Activated CD8-positive, alpha-beta memory T cell treated with anti-CD3 and anti-CD28 coated beads, Interleukin-2, amount 50 U/mL, for 48 hours (primary cell): ENCODE data around the gene LSAMP.

Experiments used
- DNase-seq: peaks from one replicate; pipeline ENCODE4 v3.0.0-alpha.2; 2020

LSAMP gene

GRCh38 chr3:115999613-116000012 is 445.7 kb downstream of the LSAMP start:
- DNase-seq = no peak

- no peak for DNase-seq
These were observed 446.2 kb downstream of the LSAMP start for GRCh38 chr3:115999001-115999585.

GRCh38 chr3:115996420-115997108 is 448.7 kb downstream of the LSAMP start:
- no peak for DNase-seq

GRCh38 chr3:115990669-115991068 is 454.6 kb downstream of the LSAMP start:
- DNase-seq = no peak

GRCh38 chr3:115989684-115990421 is 455.4 kb downstream of the LSAMP start:
- no peak for DNase-seq

- DNase-seq = no peak
These were observed 458.6 kb downstream of the LSAMP start for GRCh38 chr3:115986555-115987207.

- no peak for DNase-seq
These were observed 462.7 kb downstream of the LSAMP start for GRCh38 chr3:115982629-115983028.

- no peak for DNase-seq
These were observed 463.2 kb downstream of the LSAMP start for GRCh38 chr3:115982108-115982507.

- DNase-seq = no peak
These were observed 464.6 kb downstream of the LSAMP start for GRCh38 chr3:115980709-115981108.

- no peak for DNase-seq
These were observed 467.4 kb downstream of the LSAMP start for GRCh38 chr3:115977866-115978265.

GRCh38 chr3:115975796-115976195 is 469.5 kb downstream of the LSAMP start:
- DNase-seq = no peak

GRCh38 chr3:115975353-115975752 is 469.9 kb downstream of the LSAMP start:
- DNase-seq = no peak

- DNase-seq = no peak
These were observed 470.3 kb downstream of the LSAMP start for GRCh38 chr3:115974940-115975339.

- no peak for DNase-seq
These were observed 476.4 kb downstream of the LSAMP start for GRCh38 chr3:115968871-115969270.

- DNase-seq = no peak
These were observed 483.9 kb downstream of the LSAMP start for GRCh38 chr3:115961380-115961779.

GRCh38 chr3:115960799-115961198 is 484.5 kb downstream of the LSAMP start:
- DNase-seq = no peak

- no peak for DNase-seq
These were observed 486.8 kb downstream of the LSAMP start for GRCh38 chr3:115958526-115958925.

- DNase-seq = no peak
These were observed 498.0 kb downstream of the LSAMP start for GRCh38 chr3:115947325-115947724.

GRCh38 chr3:115943579-115943978 is 501.7 kb downstream of the LSAMP start:
- DNase-seq = no peak

GRCh38 chr3:115937054-115937453 is 508.2 kb downstream of the LSAMP start:
- no peak for DNase-seq

- DNase-seq = no peak
These were observed 512.5 kb downstream of the LSAMP start for GRCh38 chr3:115932807-115933206.

GRCh38 chr3:115931581-115931980 is 513.7 kb downstream of the LSAMP start:
- no peak for DNase-seq

- DNase-seq = no peak
These were observed 514.4 kb downstream of the LSAMP start for GRCh38 chr3:115930922-115931321.

- no peak for DNase-seq
These were observed 515.1 kb downstream of the LSAMP start for GRCh38 chr3:115930168-115930567.
